ENCODE data around the gene SLC37A4. TPM values are rescaled to one million over a fixed set of nuclear protein-coding genes. Genes with fewer than 3 reads are reported as not detected.

SLC37A4 gene
- total and polyA plus RNA-seq, 2 of the 13 experiments (the other 11 are each of a cell fraction or from before 2014, with no cell fraction given): 43.0 to 56.1 TPM

GRCh38 chr11:119029340-119030028 is 1.2 kb downstream of the SLC37A4 start (continued):
- TF ChIP-seq KLF13 (CRISPR knock-in tag; IDR thresholded peaks at IDR 0.05) (no peak), MIER3 (CRISPR knock-in tag; IDR thresholded peaks at IDR 0.05; ENCODE audit: borderline replicate concordance) (no peak), CREB1 (IDR thresholded peaks at IDR 0.05) (no peak), CREB1 (CRISPR knock-in tag; IDR thresholded peaks at IDR 0.05) (peak; percentile 25; the same call in 1 of the 2 replicates), POLR2AphosphoS5 (IDR thresholded peaks at IDR 0.05; ENCODE audit: low read depth, low read length) (peak; percentile 94), MTA3 (CRISPR knock-in tag; IDR thresholded peaks at IDR 0.05) (no peak), CC2D1A (CRISPR knock-in tag; IDR thresholded peaks at IDR 0.05) (no peak), HIVEP1 (CRISPR knock-in tag; IDR thresholded peaks at IDR 0.05) (no peak), ONECUT2 (CRISPR knock-in tag; IDR thresholded peaks at IDR 0.05) (no peak), ZNF577 (CRISPR knock-in tag; IDR thresholded peaks at IDR 0.05; ENCODE audit: borderline replicate concordance, low read depth) (no peak), ZNF709 (CRISPR knock-in tag; IDR thresholded peaks at IDR 0.05) (no peak), ZBTB42 (CRISPR knock-in tag; IDR thresholded peaks at IDR 0.05) (no peak), AKAP8 (CRISPR knock-in tag; IDR thresholded peaks at IDR 0.05) (no peak), AGO1 (IDR thresholded peaks at IDR 0.05; ENCODE audit: low read depth, low read length, poor library complexity, severe bottlenecking) (no peak), FOXA1 (IDR thresholded peaks at IDR 0.05) (no peak), FOXA1 (CRISPR knock-in tag; IDR thresholded peaks at IDR 0.05) (no peak), NFKB2 (CRISPR knock-in tag; IDR thresholded peaks at IDR 0.05; ENCODE audit: borderline replicate concordance) (no peak), ISL2 (CRISPR knock-in tag; IDR thresholded peaks at IDR 0.05) (0 out of 2 replicates have a peak, but pooled peaks have one; percentile 15), DPF2 (CRISPR knock-in tag; IDR thresholded peaks at IDR 0.05; ENCODE audit: borderline replicate concordance, low read depth) (no peak), FOXO1 (CRISPR knock-in tag; IDR thresholded peaks at IDR 0.05) (peak; percentile 44; the same call in 1 of the 2 replicates), GPN1 (CRISPR knock-in tag; IDR thresholded peaks at IDR 0.05; ENCODE audit: borderline replicate concordance) (no peak), SALL1 (CRISPR knock-in tag; IDR thresholded peaks at IDR 0.05) (peak; percentile 44; the same call in 1 of the 2 replicates), NFIC (IDR thresholded peaks at IDR 0.05; ENCODE audit: low read length) (no peak), NFE2 (CRISPR knock-in tag; IDR thresholded peaks at IDR 0.05) (no peak), SMC3 (IDR thresholded peaks at IDR 0.05; ENCODE audit: low read length) (no peak)

Measured in HepG2 (cell line).